K562 (cell line): ENCODE measurements around the gene RNASET2. TPM values are rescaled to one million over a fixed set of nuclear protein-coding genes. Genes with fewer than 3 reads are reported as not detected.

Experiments used
- BMI1 ChIP-seq: fragments of 150-350 bp; IDR thresholded peaks from 2 replicates; pipeline ENCODE4 v1.6.1; 2014; ENCODE audit warnings: low read length
- C11orf30 ChIP-seq: fragments of 450-650 bp; IDR thresholded peaks from 2 replicates; pipeline ENCODE4 v1.6.1; 2016; ENCODE audit warnings: low read depth, mild to moderate bottlenecking
- CGGBP1 ChIP-seq: fragments of 250-450 bp; sonication (Bioruptor Pico); IDR thresholded peaks from 2 replicates; pipeline ENCODE4 v1.9.0; 2021; ENCODE audit warnings: mild to moderate bottlenecking
- CHD4 ChIP-seq: fragments of 200-600 bp; sonication (generic); IDR thresholded peaks from 3 replicates; pipeline ENCODE4 v1.6.1; 2012; ENCODE audit warnings: low read depth, mild to moderate bottlenecking, mixed read lengths, low read length, inconsistent platforms; ENCODE audit not compliant: insufficient read depth, insufficient replicate concordance, poor library complexity, severe bottlenecking
- CSDE1 ChIP-seq, 2 experiments: fragments of 450-650 bp; IDR thresholded peaks; 2 replicates each; pipeline ENCODE4 v1.6.1; 2016; ENCODE audit warnings: mild to moderate bottlenecking in 1 of 2
- EGR1 ChIP-seq: fragments of 450-650 bp; conservative IDR thresholded peaks from 2 replicates; pipeline ENCODE4 v1.6.1; 2017; ENCODE audit warnings: mild to moderate bottlenecking
- ELF1 ChIP-seq: fragments of 200-800 bp; sonication (Bioruptor generic); IDR thresholded peaks from 2 replicates; pipeline ENCODE4 v1.6.1; 2016; ENCODE audit warnings: missing genetic modification characterization, missing compliant biosample characterization
- ETS1 ChIP-seq: conservative IDR thresholded peaks from 2 replicates; pipeline ENCODE4 v1.6.1; 2011; ENCODE audit warnings: low read depth, mild to moderate bottlenecking, low read length; ENCODE audit not compliant: control insufficient read depth
- ETV1 ChIP-seq: fragments of 450-650 bp; conservative IDR thresholded peaks from 2 replicates; pipeline ENCODE4 v1.6.1; 2016; ENCODE audit warnings: missing genetic modification characterization, control low read depth, low read depth, missing compliant biosample characterization
- ETV5 ChIP-seq: sonication (generic); formaldehyde crosslinking; IDR thresholded peaks from 2 replicates; pipeline ENCODE4 v1.4.0; 2020; ENCODE audit warnings: low read depth, mild to moderate bottlenecking, missing genetic modification reagents
- FOXA3 ChIP-seq, 2 experiments: fragments of 450-650 bp in 1 of 2; sonication (generic) in 1 of 2; formaldehyde crosslinking; IDR thresholded peaks in 1 of 2; conservative IDR thresholded peaks in 1 of 2; 2 replicates each; pipeline versions ENCODE4 v1.4.0 to v1.8.0; 2020 to 2022; ENCODE audit warnings: mild to moderate bottlenecking in 2 of 2, missing genetic modification reagents in 1 of 2
- HNRNPK ChIP-seq: fragments of 200-400 bp; formaldehyde crosslinking; IDR thresholded peaks from one replicate; pipeline ENCODE4 v1.6.1; 2018; ENCODE audit warnings: mild to moderate bottlenecking, low read depth, low read length; ENCODE audit not compliant: poor library complexity, severe bottlenecking
- KDM5B ChIP-seq: fragments of 200-600 bp; sonication (generic); IDR thresholded peaks from 2 replicates; pipeline ENCODE4 v1.6.1; 2012; ENCODE audit warnings: low read depth, mild to moderate bottlenecking, moderate library complexity, low read length, control low read depth, inconsistent platforms; ENCODE audit not compliant: insufficient replicate concordance
- PATZ1 ChIP-seq: fragments of 250-450 bp; sonication (Bioruptor Pico); IDR thresholded peaks from 2 replicates; pipeline ENCODE4 v1.5.0; 2020; ENCODE audit warnings: mild to moderate bottlenecking, borderline replicate concordance
- STAT5B ChIP-seq: fragments of 250-450 bp; sonication (Bioruptor Pico); IDR thresholded peaks from 2 replicates; pipeline ENCODE4 v1.8.0; 2021; ENCODE audit warnings: mild to moderate bottlenecking, inconsistent platforms
- VEZF1 ChIP-seq: fragments of 200-800 bp; sonication (Bioruptor generic); IDR thresholded peaks from 2 replicates; pipeline ENCODE4 v1.6.1; 2017; ENCODE audit warnings: missing genetic modification characterization, missing compliant biosample characterization
- ZBTB9 ChIP-seq: fragments of 450-650 bp; formaldehyde crosslinking; IDR thresholded peaks from 2 replicates; pipeline ENCODE4 v1.4.0; 2020; ENCODE audit warnings: mild to moderate bottlenecking, moderate library complexity
- ZNF143 ChIP-seq: sonication (generic); formaldehyde crosslinking; IDR thresholded peaks from 2 replicates; pipeline ENCODE4 v1.9.0; 2022; ENCODE audit warnings: mild to moderate bottlenecking, missing genetic modification reagents
- ZNF347 ChIP-seq: fragments of 450-650 bp; formaldehyde crosslinking; IDR thresholded peaks from 2 replicates; pipeline ENCODE4 v1.4.0; 2020; ENCODE audit warnings: low read depth, mild to moderate bottlenecking, moderate library complexity
- ZNF79 ChIP-seq: fragments of 250-450 bp; sonication (Bioruptor Pico); IDR thresholded peaks from 2 replicates; pipeline ENCODE4 v1.4.0; 2020; ENCODE audit warnings: low read depth, mild to moderate bottlenecking, moderate library complexity
- polyA plus RNA-seq, 8 experiments: library from polyadenylated mRNA; depleted of rRNA in 4 of 8; stranded (reverse) in 5 of 8; unstranded in 3 of 8; fragments of >200 nt; fragmentation: Nextera tagmentation in 2 of 8; fragmentation: Illumina TruSeq in 1 of 8; extraction: Ambion mirVana in 2 of 8; extraction: Trizol in 1 of 8; gene quantifications; 2 replicates each; pipeline versions ENCODE4 v1.2.1 to v1.2.3, GENCODE V29; 2011 to 2014; ENCODE audit warnings: inconsistent platforms in 1 of 8, missing spikeins in 1 of 8
- total RNA-seq, 7 experiments: library from RNA; depleted of rRNA in 6 of 7; stranded (reverse); fragments of >200 nt in 6 of 7; fragmentation: Illumina TruSeq in 2 of 7; extraction: Trizol in 2 of 7; gene quantifications; 2 replicates each; pipeline versions ENCODE4 v1.2.1 to v1.2.3, GENCODE V29; 2011 to 2021; ENCODE audit warnings: low replicate concordance in 1 of 7

Gene RNASET2
- total and polyA plus RNA-seq, 9 of the 15 experiments (the other 6 are each of a cell fraction or from before 2014, with no cell fraction given) = 7.4 to 141 (median 91.3) TPM

- TF ChIP-seq HNRNPK (no peak), ZNF79 (CRISPR knock-in tag) (0 out of 2 replicates have a peak, but pooled peaks have one; percentile 25), KDM5B (peak; percentile 48), CGGBP1 (no peak), ZNF143 (CRISPR knock-in tag) (0 out of 2 replicates have a peak, but pooled peaks have one; percentile 43), ZBTB9 (0 out of 2 replicates have a peak, but pooled peaks have one; percentile 29), EGR1 (peak; percentile 84), VEZF1 (CRISPR knock-in tag) (peak; percentile 76), ETS1 (0 out of 2 replicates have a peak, but pooled peaks have one; percentile 18), BMI1 (no peak), ETV1 (0 out of 2 replicates have a peak, but pooled peaks have one; percentile 26), ZNF347 (CRISPR knock-in tag) (no peak), FOXA3 (CRISPR knock-in tag; conservative IDR thresholded peaks at IDR 0.05 in 1 of 2, IDR thresholded peaks at IDR 0.05 in 1 of 2) (peak in 1 of 2 experiments; percentile 51; a peak in 2 of 4 replicates), C11orf30 (no peak), CHD4 (peak; percentile 14), STAT5B (CRISPR knock-in tag) (no peak), CSDE1 (IDR thresholded peaks at IDR 0.05) (no peak), ELF1 (peak; percentile 66), PATZ1 (CRISPR knock-in tag) (no peak), ETV5 (CRISPR knock-in tag) (0 out of 2 replicates have a peak, but pooled peaks have one; percentile 66)
These were observed 896 bp upstream of the RNASET2 start (continued) for GRCh38 chr6:166957087-166957804.
